ENCODE measurements around the gene EIF2A. TPM values are rescaled to one million over a fixed set of nuclear protein-coding genes. Genes with fewer than 3 reads are reported as not detected.
"Not testable (repeated sequence)": the region's sequence is repeated elsewhere in the genome, so short reads cannot be mapped to it uniquely, and the experiment has no call there.

The EIF2A gene
- total and polyA plus RNA-seq, 8 donors: 46.4 to 89.1 (median 63.9) TPM

DNA sequence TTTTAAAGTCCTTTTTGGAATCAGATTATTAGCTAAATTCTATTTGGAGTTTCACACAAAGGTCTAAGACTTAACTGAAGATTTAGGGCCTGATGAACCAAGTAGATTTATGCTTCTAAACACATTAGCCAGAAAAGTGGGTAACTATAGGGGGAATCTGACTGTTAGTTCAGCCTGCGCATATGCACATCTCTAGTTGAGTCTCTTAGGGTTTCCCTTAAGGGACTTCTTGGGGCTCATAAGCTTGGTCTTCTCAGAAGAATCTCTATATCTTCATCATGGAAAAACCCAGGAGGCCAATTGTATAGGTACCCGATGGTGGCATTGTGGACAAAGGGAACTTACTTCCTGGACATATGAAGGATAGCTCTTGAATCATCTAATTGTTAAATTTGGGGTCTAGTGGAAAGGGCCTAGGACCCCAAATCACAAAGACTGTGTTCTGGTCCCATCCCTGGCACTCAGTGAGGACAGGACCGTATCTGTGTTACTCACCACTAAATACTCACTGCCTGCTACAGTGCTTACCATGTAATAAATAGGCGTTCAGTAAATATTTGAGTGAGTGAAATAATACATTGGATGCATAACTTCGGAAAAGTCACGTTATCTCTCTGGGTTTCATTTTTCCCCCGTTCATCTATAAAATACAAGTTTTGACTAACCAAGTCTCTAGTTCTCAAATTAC is 73.6 kb downstream of the EIF2A start:
- no peak for ATAC-seq
- H3K27me3 ChIP-seq: no peaks in the 10 kb centered on the region
- H3K4me3 ChIP-seq: no peak overlapping the region
- H3K36me3 ChIP-seq: peaks cover 0 to 5% (median 0%) of the 10 kb centered on the region in 3 donors
- no peak for DNase-seq
- H3K4me1 ChIP-seq: peaks cover 0 to 5% (median 0%) of the 10 kb centered on the region in 3 donors
- H3K9me3 ChIP-seq: no peaks in the 10 kb centered on the region
- FAIRE-seq: no peak
- no peak overlapping the region for H3K27ac ChIP-seq
- no peak for TF ChIP-seq CTCF (IDR thresholded peaks at IDR 0.05)
- intact Hi-C loops (cut with DNase I): no loop called here
- WGBS, 2 donors: 80 to 85% methylated on average over 7 of the region's 7 CpGs

- H3K27ac ChIP-seq; FAIRE-seq; H3K4me3 ChIP-seq; H3K27me3 ChIP-seq; DNase-seq; ATAC-seq; H3K9me3 ChIP-seq; H3K4me1 ChIP-seq; intact Hi-C loops (cut with DNase I): not testable (repeated sequence)
- H3K36me3 ChIP-seq: peaks cover 0 to 17% (median 0%) of the 10 kb centered on the region in 3 donors
Observed at GRCh38 chr3:150622955-150623354, 76.4 kb downstream of the EIF2A start.

DNA sequence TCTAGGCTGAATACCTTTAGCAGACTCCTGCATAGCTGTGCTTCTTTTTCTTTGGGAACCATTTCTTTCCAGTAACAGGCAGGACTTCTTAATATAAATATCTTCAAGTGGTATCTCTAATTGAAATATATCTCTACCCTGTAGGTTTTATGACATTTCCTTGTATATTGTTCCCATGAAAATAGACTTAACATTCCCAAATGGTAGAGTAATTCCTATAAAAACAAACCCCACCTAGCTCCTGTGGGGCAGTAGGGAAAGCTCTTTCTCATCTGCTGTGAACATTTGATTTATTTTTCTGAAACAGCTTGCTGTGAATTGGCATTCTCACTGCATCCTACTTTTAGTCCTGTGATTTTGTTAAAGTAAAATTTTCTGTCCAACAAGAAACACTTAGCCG is 77.4 kb downstream of the EIF2A start:
- no peak for ATAC-seq
- intact Hi-C loops (cut with DNase I): no loop called here
- 94 to 96% methylated on average over 1 of the region's 1 CpG for WGBS, 2 donors
- Histone ChIP-seq H3K9me3 (no peaks in the 10 kb centered on the region), H3K4me3 (no peak overlapping the region), H3K27ac (no peak overlapping the region), H3K36me3 (peaks cover 0 to 25% (median 0%) of the 10 kb centered on the region in 3 donors), H3K4me1 (peaks cover 0 to 5% (median 0%) of the 10 kb centered on the region in 3 donors), H3K27me3 (no peaks in the 10 kb centered on the region)
- DNase-seq: no peak
- TF ChIP-seq CTCF (IDR thresholded peaks at IDR 0.05): no peak
- FAIRE-seq: no peak

DNA sequence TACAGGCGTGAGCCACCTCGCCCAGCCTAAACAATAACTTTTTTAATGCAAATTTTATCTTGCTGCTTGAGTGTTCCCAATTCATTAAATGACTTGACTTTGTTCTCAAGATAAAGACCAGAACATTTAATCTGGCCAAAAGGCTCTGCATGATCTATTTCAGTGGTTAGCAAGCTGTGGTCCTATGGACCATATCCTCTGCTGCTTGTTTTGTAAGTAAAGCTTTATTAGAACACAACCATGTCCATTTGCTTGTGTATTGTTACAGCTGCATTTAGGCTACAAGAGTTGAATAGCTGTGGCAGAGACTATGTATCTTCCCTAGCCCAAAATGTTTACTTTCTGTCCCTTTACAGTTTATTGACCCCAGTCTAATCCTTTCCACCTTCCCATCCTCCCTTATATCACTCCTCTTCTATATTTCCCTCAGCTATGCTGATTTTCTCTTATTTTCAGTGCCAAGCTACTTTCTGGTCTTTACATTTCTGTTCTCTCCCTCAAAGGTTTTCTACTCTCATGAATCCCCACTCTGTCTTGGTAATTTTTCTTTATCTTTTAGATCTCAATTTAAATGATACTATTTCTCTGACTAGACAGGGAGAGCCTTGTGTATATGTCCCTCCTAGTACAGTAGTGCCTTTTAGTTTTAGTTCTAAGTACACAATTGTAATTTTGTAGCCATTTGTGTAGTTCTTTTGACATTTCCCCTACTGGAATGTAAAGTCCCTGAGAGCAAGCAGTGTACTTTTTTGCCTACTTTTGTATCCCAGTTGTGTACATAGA is 79.8 kb downstream of the EIF2A start:
- TF ChIP-seq CTCF (IDR thresholded peaks at IDR 0.05): no peak
- Histone ChIP-seq H3K36me3 (peaks cover 0 to 29% (median 0%) of the 10 kb centered on the region in 3 donors), H3K27ac (no peak overlapping the region), H3K9me3 (no peaks in the 10 kb centered on the region), H3K4me3 (no peak overlapping the region), H3K27me3 (no peaks in the 10 kb centered on the region), H3K4me1 (peaks cover 0 to 5% (median 0%) of the 10 kb centered on the region in 3 donors)
- no peak for ATAC-seq
- 97 to 98% methylated on average over 2 of the region's 2 CpGs for WGBS, 2 donors
- FAIRE-seq: no peak
- intact Hi-C loops (cut with DNase I): no loop called here
- no peak for DNase-seq

DNA sequence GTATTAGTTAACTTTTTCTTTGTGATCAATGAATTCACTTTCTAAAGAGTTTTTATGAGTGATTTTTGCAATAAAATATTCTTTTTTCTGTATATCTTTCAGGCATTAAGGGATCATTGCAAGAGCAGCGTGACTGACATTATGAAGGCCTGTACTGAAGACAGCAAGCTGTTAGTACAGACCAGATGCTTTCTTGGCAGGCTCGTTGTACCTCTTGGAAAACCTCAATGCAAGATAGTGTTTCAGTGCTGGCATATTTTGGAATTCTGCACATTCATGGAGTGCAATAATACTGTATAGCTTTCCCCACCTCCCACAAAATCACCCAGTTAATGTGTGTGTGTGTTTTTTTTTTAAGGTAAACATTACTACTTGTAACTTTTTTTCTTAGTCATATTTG is 81.0 kb downstream of the EIF2A start:
- no peak for TF ChIP-seq CTCF (IDR thresholded peaks at IDR 0.05)
- no peaks in the 10 kb centered on the region for H3K4me1 ChIP-seq
- no peaks in the 10 kb centered on the region for H3K9me3 ChIP-seq
- FAIRE-seq (no peak), ATAC-seq (no peak), DNase-seq (no peak)
- no peak overlapping the region for H3K4me3 ChIP-seq
- peaks cover 0 to 29% (median 0%) of the 10 kb centered on the region in 3 donors for H3K36me3 ChIP-seq
- intact Hi-C loops (cut with DNase I): no loop called here
- no peaks in the 10 kb centered on the region for H3K27me3 ChIP-seq
- 78 to 88% methylated on average over 2 of the region's 2 CpGs for WGBS, 2 donors
- no peak overlapping the region for H3K27ac ChIP-seq

Data from pancreas (tissue), 10 donors.